GM19397 (cell line): Measurements from ENCODE around the gene PTPRD.

Experiments
- ATAC-seq: cut with Tn5 transposase; IDR thresholded peaks from one replicate; pipeline ENCODE4 v1.9.1; 2021; ENCODE audit warnings: mild to moderate bottlenecking, moderate library complexity; ENCODE audit not compliant: unreplicated experiment

The PTPRD gene

DNA sequence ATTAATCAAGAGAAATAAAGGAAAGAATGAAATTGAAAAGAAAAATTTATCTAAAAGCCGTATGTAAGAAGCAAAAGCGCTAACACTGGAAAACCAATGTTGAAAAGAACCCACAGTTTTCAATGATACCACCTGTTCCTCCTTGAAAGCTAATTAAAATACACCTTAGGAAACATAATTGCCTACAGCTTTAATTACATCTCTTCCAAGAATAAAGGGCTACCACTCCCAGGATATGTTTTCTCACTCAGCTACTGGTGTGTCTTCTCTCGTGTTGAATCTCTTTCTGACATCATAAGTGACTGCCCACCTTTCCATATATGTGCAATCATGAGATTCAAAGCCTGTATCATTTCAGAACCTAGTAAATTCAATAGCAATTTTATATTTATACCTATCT lies 1932.6 kb downstream of the PTPRD start:
- ATAC-seq = no peak

DNA sequence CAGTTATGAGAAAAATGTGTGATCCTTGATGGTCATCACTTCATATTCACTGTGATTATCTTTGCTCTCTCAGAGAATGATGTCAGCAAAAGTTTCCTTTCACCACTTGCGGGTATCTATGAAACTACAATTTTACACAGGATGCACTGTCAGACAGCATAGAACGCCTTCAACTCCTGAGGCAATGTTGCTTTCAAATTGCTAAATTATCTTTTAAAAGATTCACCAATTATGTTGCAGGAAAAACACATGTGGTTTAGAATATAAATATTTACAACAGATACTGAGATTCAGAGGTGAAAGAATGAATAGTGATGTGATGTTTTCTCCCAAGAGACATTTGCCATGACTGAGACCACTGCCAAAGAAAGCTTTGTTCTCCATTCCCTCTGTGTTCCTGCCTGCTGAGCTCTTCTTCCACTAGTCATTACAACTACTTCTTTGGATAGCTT lies 1933.4 kb downstream of the PTPRD start:
- ATAC-seq = no peak

GRCh38 chr9:8677741-8678140 lies 1935.1 kb downstream of the PTPRD start:
- no peak for ATAC-seq

- no peak for ATAC-seq
These were observed 1938.3 kb downstream of the PTPRD start for GRCh38 chr9:8674536-8674935.

GRCh38 chr9:8673830-8674229 lies 1939.0 kb downstream of the PTPRD start:
- ATAC-seq = no peak

DNA sequence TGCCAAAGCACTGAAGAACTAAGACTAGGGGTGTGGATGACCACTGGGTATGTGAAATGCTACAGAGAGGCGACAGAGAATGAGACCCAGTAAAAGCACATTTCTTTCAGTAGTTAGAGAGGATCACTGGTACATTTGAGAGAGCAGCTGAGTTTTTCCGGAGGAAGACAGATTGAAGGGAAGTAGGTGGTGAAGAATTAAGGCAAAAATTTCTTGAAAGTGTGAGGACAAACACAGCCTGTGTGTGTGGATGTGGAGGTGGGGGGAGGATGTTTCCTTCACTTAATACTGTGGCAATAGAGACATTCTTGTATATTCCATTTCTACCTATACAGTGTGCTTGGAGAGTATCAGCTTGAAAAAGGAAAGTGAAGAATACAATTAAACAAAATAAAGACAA lies 1942.1 kb downstream of the PTPRD start:
- ATAC-seq = no peak

DNA sequence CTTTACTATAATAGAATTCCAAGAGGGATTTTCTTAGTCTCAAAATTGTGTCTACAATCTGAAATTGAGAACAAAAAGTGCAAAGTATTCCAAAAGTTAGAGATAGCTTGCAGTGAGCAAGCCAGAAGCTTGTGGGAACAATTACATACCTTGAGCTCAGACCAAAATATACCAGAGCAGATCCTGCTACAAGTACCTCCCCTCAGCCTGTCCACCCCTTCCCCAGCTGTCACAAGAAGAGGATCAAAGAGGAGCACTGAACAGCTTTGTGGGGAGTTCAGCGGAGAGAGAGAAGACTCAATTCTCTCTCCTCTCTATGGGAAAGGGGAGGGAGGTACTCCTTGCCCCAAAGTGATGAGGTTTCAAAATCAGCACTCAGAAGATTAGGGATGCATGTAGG lies 1944.1 kb downstream of the PTPRD start:
- ATAC-seq = no peak

GRCh38 chr9:8668231-8668630 lies 1944.6 kb downstream of the PTPRD start:
- ATAC-seq = no peak

DNA sequence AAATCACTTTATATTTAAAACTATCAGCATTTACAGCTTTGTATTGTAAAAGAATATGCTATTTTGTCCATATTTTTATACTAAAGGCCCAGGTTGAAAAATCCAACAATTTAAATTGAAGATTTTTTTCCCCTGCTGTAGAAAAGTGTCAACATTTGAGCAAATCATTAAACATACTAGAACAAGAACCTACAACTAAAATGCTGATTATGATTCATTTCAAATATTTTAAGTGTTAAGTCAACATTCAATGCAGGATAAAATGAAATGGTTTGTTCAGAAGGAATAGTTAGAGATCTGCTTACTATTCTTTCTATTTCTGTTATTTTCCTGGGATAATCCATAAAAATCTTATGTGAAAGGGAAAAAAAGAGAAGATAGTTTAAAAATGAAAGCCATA lies 1946.7 kb downstream of the PTPRD start:
- ATAC-seq = no peak

GRCh38 chr9:8660383-8660782 lies 1952.4 kb downstream of the PTPRD start:
- ATAC-seq = no peak

DNA sequence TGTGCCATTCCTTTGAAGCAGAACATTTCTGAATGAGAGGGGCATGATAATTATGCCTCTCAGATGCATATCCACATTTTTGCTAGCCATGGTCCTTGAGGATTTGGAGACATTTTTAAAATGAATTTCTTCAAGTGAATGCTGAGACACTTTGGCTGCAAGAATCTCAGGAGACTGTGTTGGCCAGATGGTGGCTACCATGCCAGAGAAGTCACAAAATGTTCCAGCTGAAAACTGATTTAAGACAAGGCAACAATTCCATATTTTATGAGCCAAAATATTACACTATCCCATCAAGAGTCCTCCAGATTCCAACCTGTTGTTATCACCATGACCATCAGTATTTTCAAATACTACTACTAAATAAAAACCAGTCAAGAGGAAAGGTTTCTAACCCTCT lies 1953.7 kb downstream of the PTPRD start:
- no peak for ATAC-seq

GRCh38 chr9:8655071-8655470 lies 1957.7 kb downstream of the PTPRD start:
- ATAC-seq = no peak

GRCh38 chr9:8653855-8654254 lies 1958.9 kb downstream of the PTPRD start:
- no peak for ATAC-seq

DNA sequence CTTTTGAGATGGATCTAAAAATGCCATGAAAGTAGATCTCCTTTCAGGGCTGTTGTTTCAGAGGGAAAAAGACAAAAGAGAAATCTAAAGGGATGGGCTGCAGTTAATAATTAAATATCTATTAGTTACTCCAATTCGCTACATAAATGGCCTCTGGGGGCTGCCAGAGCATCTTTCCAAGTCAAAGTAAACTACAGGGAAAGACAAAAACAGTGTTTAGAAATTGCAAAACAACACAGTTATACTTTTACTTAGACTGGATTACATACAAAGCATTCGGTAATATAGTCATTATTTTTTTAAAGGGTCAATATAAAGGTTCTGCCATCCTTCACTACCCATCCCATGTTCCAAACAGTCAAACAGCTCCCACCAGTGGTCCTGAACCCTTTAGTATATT lies 1959.7 kb downstream of the PTPRD start:
- ATAC-seq = no peak

- no peak for ATAC-seq
These were observed 1960.5 kb downstream of the PTPRD start for GRCh38 chr9:8652255-8652654.

DNA sequence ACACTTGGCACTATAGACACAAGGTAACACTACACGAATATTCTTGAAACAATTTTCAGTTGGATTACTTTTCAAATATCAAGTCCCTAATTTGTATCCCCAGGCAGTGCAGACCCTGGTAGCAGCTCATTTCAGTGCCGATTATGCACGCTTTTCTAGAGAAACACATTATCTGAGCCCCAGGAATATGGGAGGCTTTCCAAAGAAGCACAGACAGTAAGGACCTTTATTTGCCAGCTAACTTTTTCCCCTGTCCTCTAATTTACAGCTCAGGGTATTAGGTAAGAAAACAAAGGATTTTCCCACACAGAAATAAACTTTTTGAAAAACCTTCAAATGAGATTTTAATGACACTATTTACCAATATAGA lies 1961.0 kb downstream of the PTPRD start:
- ATAC-seq = no peak

DNA sequence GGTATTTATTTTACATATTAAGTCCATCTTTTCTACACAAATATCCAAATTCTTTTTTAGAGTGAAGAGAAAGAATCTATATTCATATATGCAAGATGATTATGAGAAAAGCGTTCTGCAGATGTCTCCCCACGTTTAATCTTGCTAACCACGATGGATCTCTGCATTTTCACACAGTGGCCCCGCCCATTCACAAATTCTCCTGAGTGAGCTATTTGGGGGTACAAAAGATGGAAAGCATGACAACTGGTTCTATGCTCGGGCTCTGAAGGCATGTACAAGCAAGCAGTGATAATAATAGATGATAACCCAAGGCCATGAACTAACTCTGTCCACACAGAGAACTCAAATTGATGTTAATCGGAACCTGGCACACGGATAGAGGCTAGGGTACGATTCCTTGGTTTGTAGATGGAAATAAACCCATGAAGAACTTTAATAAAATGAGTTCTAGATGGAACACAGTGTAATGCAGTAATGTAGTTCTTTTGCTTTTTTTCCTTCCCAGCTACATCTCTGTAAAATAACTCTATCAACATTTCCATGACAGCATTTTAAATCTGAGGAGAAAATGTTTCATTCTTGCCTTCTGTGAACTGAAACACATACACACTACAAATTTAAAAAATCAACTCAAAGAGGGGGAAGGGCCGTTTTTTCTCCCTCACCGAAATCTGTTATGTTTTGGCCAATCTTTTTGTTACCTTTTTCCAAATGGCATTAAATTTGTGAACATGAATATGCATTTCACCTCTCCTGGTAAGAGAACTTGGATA lies 1961.5 kb downstream of the PTPRD start:
- no peak for ATAC-seq

DNA sequence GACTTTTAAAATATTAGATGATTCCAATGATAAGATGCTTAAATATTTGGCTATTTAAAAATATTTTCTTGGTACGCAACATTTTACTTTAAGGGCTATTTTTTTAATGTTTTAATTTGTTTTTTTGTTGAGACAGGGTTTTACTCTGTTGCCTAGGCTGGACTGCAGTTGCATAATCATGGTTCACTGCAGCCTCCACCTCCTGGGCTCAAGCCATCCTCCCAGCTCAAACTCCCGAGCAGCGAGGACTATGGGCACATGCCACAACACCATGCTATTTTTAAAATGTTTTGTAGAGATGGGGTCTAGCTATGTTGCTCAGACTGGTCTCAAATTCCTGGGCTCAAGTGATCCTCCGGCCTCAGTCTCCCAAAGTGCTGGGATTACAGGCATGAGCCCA lies 1963.0 kb downstream of the PTPRD start:
- no peak for ATAC-seq

DNA sequence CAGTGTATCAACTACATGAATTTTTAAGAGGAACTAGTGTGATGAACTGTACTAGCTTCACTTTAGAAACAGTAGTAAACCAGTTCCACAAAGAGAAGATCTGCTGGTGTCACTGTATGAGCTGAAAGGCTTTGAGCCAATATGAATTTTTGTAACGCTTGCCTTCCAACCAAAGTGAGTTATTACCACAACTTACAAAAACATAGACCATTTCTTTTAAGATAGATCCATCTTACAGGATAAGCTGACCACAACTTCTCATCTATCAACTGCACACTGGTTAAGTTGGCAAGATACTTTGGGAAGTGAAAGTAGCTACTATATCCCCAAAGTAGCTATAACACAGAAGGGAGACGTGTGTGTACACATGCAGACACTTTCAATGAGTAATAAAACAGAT lies 1963.6 kb downstream of the PTPRD start:
- no peak for ATAC-seq

- no peak for ATAC-seq
These were observed 1964.4 kb downstream of the PTPRD start for GRCh38 chr9:8648271-8648845.

DNA sequence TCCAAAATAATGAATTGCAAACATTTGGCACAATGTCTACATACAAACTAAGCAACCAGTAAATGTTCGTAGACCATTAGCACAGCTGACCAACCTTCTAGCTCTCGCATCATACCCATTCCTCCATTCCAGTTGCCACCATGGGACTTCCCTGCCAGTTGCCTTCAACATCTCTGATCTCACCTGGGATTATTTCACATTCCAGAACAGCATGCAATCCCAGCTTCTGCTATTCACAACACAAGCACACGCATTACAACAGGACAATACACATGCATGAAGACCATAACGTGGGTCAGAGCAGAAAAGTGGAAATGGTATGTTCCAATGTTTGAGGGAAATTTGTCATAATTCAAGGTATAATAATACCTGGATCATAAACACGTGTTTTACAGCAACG lies 1965.0 kb downstream of the PTPRD start:
- no peak for ATAC-seq

- ATAC-seq = no peak
These were observed 1968.2 kb downstream of the PTPRD start for GRCh38 chr9:8644571-8644970.

GRCh38 chr9:8643896-8644295 lies 1968.9 kb downstream of the PTPRD start:
- no peak for ATAC-seq
